Esophagus muscularis mucosa (tissue), 4 donors: Measurements from ENCODE around the gene DRC7. TPM values are rescaled to one million over a fixed set of nuclear protein-coding genes. Genes with fewer than 3 reads are reported as not detected.

ENCODE experiments used
- DNase-seq: peaks from one replicate; pipeline ENCODE4 v3.0.0-alpha.2; 2017; ENCODE audit errors: extremely low spot score
- H3K27ac ChIP-seq, 4 donors: fragments of 200-600 bp; sonication (generic); replicated peaks in 1 of 4; 1 replicate in 3 of 4; 2 replicates in 1 of 4; pipeline ENCODE4 v1.5.1; 2016 to 2019; ENCODE audit warnings: mild to moderate bottlenecking in 1 of 4
- H3K27me3 ChIP-seq, 4 donors: fragments of 200-600 bp; sonication (generic); one replicate each; pipeline versions ENCODE4 v1.5.1 to v1.6.0; 2016 to 2019
- H3K36me3 ChIP-seq, 4 donors: fragments of 200-600 bp; sonication (generic); one replicate each; pipeline ENCODE4 v1.5.1; 2016 to 2019
- H3K4me1 ChIP-seq, 4 donors: fragments of 200-600 bp; sonication (generic); one replicate each; pipeline ENCODE4 v1.5.1; 2016 to 2019
- H3K4me3 ChIP-seq, 4 donors: fragments of 200-600 bp; sonication (generic); 1 replicate in 2 of 4; 2 replicates in 2 of 4; pipeline ENCODE4 v1.5.1; 2016 to 2019; ENCODE audit warnings: mild to moderate bottlenecking in 4 of 4, moderate library complexity in 1 of 4
- H3K9me3 ChIP-seq, 4 donors: fragments of 200-600 bp; sonication (generic); 1 replicate in 3 of 4; 2 replicates in 1 of 4; pipeline ENCODE4 v1.5.1; 2016 to 2019
- CTCF ChIP-seq, 3 experiments: fragments of 200-600 bp in 2 of 3; fragments of 450-650 bp in 1 of 3; sonication (generic) in 2 of 3; IDR thresholded peaks; one replicate each; pipeline ENCODE4 v1.5.1; 2017 to 2019; ENCODE audit warnings: antibody characterized with exemption in 3 of 3, mild to moderate bottlenecking in 2 of 3, moderate library complexity in 1 of 3
- EP300 ChIP-seq: sonication (generic); formaldehyde crosslinking; IDR thresholded peaks from one replicate; pipeline ENCODE4 v1.6.1; 2017; ENCODE audit warnings: antibody characterized with exemption
- POLR2A ChIP-seq: fragments of 450-650 bp; IDR thresholded peaks from one replicate; pipeline ENCODE4 v1.6.1; 2017; ENCODE audit warnings: antibody characterized with exemption, moderate library complexity, mild to moderate bottlenecking, low read depth
- POLR2AphosphoS5 ChIP-seq, 2 donors: sonication (generic); formaldehyde crosslinking; IDR thresholded peaks; one replicate each; pipeline ENCODE4 v1.6.1; 2017; ENCODE audit warnings: antibody characterized with exemption in 2 of 2
- WGBS: methylation state at CpG from one replicate; pipeline ENCODE4 v1.1.5; 2018; 5-methylcytosine and 5-hydroxymethylcytosine counted together
- intact Hi-C: fragments of 100-400 bp; cut with DNase I; formaldehyde crosslinking; loops from one replicate; pipeline ENCODE4 v1.15.1; 2023
- total RNA-seq, 4 donors: library from RNA; depleted of rRNA; stranded (reverse); fragments of >200 nt; gene quantifications; one replicate each; pipeline versions ENCODE4 v1.1.0 to v1.2.1, GENCODE V29; 2016

DRC7 gene
- total RNA-seq, 4 donors from 2014 or later: under 0.01 to 0.17 TPM; not detected in 2

- Histone ChIP-seq H3K36me3 (peaks cover 14 to 100% (median 93%) of the 10 kb centered on the region in 4 donors), H3K4me1 (peaks cover 0 to 5% (median 2%) of the 10 kb centered on the region in 4 donors), H3K27me3 (no peaks in the 10 kb centered on the region), H3K9me3 (no peaks in the 10 kb centered on the region), H3K27ac (no peak overlapping the region), H3K4me3 (no peak overlapping the region)
- WGBS: 58% methylated on average over 6 of the region's 6 CpGs
- DNase-seq: no peak
- TF ChIP-seq EP300 (no peak), CTCF (IDR thresholded peaks at IDR 0.05) (no peak), POLR2A (no peak), POLR2AphosphoS5 (IDR thresholded peaks at IDR 0.05) (no peak)
- intact Hi-C loops: no loop called here
These were observed 69.9 kb downstream of the DRC7 start for GRCh38 chr16:57764341-57765159.

GRCh38 chr16:57765160-57765728, 70.6 kb downstream of the DRC7 start:
- H3K27ac ChIP-seq: no peak overlapping the region
- H3K27me3 ChIP-seq: no peaks in the 10 kb centered on the region
- 93% methylated on average over 15 of the region's 17 CpGs for WGBS
- H3K4me1 ChIP-seq: peaks cover 0 to 5% (median 2%) of the 10 kb centered on the region in 4 donors
- DNase-seq: no peak
- H3K4me3 ChIP-seq: no peak overlapping the region
- no peaks in the 10 kb centered on the region for H3K9me3 ChIP-seq
- no peak for TF ChIP-seq POLR2AphosphoS5 (IDR thresholded peaks at IDR 0.05)
- TF ChIP-seq POLR2A: no peak
- no peak for TF ChIP-seq CTCF (IDR thresholded peaks at IDR 0.05)
- TF ChIP-seq EP300: no peak
- peaks cover 21 to 100% (median 93%) of the 10 kb centered on the region in 4 donors for H3K36me3 ChIP-seq
- intact Hi-C loops: no loop called here

GRCh38 chr16:57766714-57767348, 72.2 kb downstream of the DRC7 start:
- Histone ChIP-seq H3K27me3 (no peaks in the 10 kb centered on the region), H3K4me1 (peaks cover 0 to 5% (median 2%) of the 10 kb centered on the region in 4 donors), H3K36me3 (peaks cover 29 to 100% (median 93%) of the 10 kb centered on the region in 4 donors), H3K9me3 (no peaks in the 10 kb centered on the region), H3K4me3 (no peak overlapping the region), H3K27ac (no peak overlapping the region)
- no peak for TF ChIP-seq POLR2A
- intact Hi-C loops: no loop called here
- DNase-seq: no peak
- WGBS: 93% methylated on average over 12 of the region's 15 CpGs

DNA sequence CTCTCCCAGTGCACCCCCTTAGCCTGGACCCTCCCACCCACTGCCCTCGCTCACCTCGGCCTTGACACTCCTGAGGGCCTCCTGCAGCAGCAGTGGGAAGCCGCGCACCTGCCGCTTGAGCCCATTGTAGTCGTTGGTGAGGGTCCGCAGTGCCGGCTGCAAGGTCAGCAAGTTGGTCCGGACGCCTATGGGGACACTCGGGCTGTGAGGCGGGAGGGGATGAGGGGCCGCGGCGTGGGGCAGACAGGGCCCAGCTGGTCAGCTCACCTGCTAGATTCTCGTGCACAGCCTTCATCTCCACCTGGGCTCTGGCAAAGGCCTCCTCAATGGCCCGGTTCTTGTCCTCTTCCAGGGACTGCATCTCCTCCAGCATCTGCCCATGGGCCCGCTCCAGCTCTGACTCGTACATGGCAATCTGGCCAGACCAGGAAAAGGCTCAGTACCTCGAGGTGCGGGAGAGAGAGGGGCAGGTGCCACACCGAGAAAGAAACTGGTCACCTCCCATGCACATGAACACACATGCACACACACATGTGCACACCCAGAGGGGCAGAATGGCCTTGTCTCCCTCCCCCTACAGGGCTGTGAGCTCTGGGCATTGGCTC, 75.0 kb downstream of the DRC7 start:
- no peak for DNase-seq
- no peaks in the 10 kb centered on the region for H3K9me3 ChIP-seq
- WGBS: 96% methylated on average over 6 of the region's 22 CpGs
- intact Hi-C loops: no loop called here
- H3K4me3 ChIP-seq: no peak overlapping the region
- no peak for TF ChIP-seq POLR2AphosphoS5 (IDR thresholded peaks at IDR 0.05)
- no peak for TF ChIP-seq CTCF (IDR thresholded peaks at IDR 0.05)
- TF ChIP-seq EP300: no peak
- TF ChIP-seq POLR2A: no peak
- H3K36me3 ChIP-seq: peaks cover 29 to 91% (median 76%) of the 10 kb centered on the region in 4 donors
- no peaks in the 10 kb centered on the region for H3K27me3 ChIP-seq
- H3K27ac ChIP-seq: no peak overlapping the region
- H3K4me1 ChIP-seq: peaks cover 0 to 5% (median 1%) of the 10 kb centered on the region in 4 donors

GRCh38 chr16:57770361-57770760, 75.8 kb downstream of the DRC7 start:
- intact Hi-C loops: no loop called here
- DNase-seq: no peak
- WGBS: 97% methylated on average over 9 of the region's 15 CpGs

More at GRCh38 chr16:57770361-57770760, 75.8 kb downstream of the DRC7 start:
- no peak for TF ChIP-seq POLR2AphosphoS5 (IDR thresholded peaks at IDR 0.05)
- no peak for TF ChIP-seq POLR2A
- no peak overlapping the region for H3K27ac ChIP-seq
- no peaks in the 10 kb centered on the region for H3K9me3 ChIP-seq
- no peaks in the 10 kb centered on the region for H3K27me3 ChIP-seq
- peaks cover 0 to 5% (median 0%) of the 10 kb centered on the region in 4 donors for H3K4me1 ChIP-seq
- no peak overlapping the region for H3K4me3 ChIP-seq
- peaks cover 29 to 91% (median 77%) of the 10 kb centered on the region in 4 donors for H3K36me3 ChIP-seq
